NK-92 (cell line): ENCODE measurements around the gene SRPX.

Experiments
- DNase-seq: peaks from one replicate; lab custom pipeline; 2025; ENCODE audit not compliant: unreplicated experiment; lab: John Stamatoyannopoulos, UW

The SRPX gene, protein sequence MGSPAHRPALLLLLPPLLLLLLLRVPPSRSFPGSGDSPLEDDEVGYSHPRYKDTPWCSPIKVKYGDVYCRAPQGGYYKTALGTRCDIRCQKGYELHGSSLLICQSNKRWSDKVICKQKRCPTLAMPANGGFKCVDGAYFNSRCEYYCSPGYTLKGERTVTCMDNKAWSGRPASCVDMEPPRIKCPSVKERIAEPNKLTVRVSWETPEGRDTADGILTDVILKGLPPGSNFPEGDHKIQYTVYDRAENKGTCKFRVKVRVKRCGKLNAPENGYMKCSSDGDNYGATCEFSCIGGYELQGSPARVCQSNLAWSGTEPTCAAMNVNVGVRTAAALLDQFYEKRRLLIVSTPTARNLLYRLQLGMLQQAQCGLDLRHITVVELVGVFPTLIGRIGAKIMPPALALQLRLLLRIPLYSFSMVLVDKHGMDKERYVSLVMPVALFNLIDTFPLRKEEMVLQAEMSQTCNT

DNA sequence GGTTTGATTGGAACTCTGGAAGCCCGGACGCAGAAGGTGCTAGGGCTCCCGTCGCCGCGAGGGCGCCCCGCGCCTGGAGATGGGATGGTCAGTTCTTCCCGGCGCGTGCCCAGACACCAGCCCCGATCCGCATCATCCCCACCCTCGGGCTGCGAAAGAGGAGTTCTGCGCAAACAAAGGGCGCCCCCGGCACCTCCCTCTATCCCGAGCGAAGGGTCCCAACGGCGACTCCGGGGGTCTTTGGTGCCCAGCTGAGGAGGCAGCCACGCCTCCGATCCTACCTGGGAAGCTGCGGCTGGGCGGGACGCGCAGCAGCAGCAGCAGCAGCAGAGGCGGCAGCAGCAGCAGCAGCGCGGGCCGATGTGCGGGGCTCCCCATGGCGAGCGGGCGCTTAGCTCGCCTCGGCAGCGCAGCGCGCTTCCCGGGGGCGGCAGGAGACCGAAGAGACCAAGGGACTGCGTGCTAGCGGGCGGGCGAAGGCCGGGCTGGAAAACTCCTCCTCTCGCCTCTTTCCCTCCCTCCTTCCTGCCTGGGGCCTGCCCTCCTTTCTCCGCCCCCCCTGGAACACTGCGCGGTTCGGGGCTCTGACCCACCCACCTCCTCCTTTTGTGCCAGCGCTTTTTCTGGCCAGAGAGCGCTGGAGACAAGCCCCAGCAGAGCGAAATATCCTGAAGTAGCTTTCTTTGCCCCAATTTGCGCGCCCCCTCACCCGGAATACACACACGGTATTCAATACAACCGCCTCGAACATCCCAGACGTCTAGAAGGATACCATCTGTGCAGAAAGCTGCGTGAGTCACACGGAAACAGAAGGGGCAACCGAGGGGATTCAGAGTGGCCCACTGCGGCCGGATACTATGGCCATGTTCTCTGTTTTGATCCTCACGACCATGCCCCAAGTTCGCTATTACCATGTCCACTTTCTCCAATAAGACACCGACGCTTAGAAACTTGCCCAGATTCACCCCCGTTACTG, at the start of gene SRPX:
Gene SRPX, minus strand, starts transcription at position 457 of the 976 bp plus-strand sequence. Its CDS starts 79 bp downstream, at position 378.
- DNase-seq = no peak

DNA sequence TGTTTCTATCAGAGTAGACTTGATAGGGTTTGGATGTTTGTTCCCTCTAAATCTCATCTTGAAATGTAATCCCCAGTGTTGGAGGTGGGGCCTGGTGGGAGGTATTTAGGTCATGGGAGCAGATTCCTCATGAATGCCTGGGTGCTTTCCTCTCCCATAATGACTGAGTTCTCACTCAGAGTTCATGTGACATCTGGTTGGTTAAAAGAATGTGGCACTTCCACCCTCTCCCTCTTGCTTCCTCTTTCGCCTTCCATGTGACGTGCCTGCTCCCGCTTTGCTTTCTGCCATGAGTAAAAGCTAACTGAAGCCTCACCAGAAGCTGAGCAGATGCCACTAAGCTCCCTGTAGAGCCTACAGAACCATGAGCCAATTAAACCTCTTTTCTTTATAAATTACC, 47.3 kb upstream of the SRPX start:
- DNase-seq = no peak

DNA sequence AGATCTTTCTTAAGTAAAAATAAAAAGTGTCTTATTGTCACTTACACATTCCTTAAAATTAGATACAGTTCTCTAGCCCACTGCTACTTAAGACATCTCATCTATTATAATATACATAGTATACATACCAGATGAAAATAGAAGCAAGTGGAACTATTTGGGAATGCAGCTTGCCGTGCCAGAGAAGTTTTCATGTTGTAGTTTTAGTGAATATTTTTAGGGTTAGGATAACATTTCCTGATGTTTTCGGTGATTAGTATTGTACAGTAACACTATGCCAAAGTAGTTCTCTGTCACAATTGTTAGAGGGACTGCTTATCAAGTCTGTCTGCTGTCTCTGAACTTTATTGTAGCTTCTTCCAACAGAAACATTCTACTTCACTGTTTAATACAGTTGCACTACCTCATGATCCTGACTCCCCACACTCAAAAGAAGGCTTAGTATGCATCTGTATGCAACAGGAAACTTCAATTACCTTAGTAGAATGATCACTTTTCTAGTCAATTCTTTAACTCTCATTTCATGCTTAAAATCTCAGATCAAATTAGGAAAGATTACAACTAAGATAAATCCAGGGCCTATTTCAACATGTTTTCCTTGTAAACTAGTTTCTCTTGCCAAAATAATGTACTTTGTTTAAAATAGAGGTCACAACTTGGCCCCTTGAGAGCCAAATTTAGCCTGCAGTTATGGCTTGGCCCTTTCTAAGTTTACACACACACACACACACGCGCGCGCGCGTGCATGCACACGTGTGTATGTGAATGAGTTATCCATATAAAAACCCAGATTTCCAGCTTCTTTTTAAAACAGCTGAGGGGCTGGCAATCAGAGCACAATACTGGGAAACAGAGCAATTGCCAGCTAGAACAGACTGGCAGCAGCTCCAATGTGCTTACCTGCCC, 42.3 kb upstream of the SRPX start:
- no peak for DNase-seq

DNA sequence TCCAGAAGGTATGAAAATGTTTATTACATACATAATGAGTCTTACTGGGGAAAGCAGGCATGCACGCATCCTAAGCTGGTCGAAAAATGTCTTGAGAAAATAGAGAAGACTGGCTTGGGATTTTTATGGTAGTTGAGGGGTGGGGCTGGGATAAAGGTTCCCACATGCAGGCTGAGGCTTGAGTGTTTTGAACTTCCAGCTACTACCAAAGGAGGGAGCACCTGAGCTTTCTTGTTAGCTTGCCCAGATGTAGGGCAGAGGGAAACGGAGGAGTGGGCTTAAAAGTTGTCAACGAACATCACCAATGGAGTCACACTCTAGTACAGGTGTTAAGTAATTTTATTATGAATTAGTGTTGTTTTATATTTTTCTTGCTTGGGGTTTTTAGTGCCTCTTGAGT, 39.6 kb upstream of the SRPX start:
- no peak for DNase-seq

DNA sequence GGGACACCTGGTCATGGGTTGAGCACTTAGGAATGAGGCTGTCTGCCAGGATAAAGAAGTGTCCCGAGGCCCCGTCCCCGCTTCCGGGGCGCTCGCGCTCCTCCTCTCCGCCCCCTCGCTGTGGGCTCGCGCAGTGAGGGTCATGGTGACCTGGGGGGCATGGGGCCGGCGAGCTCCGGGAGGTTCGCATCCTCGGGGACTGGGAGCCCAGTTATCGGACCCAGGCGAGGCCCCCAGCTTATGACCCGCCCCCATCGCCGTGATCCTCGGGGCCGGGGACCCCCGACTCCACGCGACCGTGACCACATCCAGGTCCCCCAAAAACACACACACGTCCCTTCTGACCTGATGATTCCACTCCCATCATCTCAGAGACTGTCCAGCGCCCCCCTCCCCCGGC, 35.3 kb upstream of the SRPX start:
- no peak for DNase-seq

DNA sequence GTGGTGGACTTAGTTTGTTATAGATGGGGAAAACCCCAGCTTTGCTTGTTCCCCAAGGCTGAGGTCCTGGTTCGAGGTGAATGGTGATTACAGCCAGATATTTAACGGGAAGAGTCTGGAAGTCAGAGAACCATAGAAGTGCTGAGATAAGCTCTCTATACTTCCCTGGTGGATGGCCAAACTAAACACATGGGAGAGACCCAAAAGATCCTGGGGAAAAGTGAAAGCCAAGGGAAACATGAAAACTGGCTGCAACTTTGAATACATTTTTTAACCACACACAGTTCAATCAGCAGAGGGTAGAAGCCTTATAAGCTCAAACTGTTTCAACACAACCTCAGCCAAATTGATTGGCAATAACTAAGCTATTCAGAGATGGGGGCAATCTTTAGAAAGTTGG, 29.3 kb upstream of the SRPX start:
- DNase-seq = no peak

DNA sequence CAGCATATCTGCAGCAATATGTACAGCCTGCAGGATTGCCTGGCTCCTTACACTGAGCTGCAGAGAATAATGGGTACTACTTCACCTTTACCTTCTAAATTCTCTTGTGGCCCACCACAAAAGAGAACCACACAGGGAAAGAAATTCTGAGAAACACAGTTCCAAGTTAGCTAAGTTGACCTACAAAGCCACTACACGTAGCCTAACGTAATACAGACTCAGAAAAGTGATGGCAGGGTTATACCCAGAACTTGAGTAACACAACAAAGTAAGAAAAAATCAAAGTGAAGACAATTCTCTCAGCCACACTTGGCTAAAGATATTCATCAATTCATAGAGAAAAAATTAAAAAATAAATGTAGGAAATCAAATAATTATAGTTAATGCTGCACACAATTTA, 26.4 kb upstream of the SRPX start:
- DNase-seq = no peak

DNA sequence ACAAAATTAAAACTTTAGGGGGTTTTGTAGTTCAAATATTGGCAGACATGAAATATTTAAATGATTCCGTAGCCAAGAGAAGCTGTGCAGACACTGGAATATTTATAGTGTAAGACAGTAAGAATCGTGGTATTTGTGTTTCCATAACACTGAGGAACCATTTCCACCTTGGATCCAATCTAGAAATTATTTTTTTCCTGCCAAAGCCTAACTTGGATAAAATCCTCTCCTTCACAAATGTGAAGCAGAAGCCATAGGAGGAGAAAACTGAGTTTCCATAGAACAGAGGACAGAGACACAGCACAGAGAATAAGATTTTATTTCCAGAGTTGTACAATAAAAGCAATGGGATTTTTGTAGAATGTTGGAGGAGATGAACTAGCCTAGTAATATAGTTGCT, 19.9 kb upstream of the SRPX start:
- no peak for DNase-seq

DNA sequence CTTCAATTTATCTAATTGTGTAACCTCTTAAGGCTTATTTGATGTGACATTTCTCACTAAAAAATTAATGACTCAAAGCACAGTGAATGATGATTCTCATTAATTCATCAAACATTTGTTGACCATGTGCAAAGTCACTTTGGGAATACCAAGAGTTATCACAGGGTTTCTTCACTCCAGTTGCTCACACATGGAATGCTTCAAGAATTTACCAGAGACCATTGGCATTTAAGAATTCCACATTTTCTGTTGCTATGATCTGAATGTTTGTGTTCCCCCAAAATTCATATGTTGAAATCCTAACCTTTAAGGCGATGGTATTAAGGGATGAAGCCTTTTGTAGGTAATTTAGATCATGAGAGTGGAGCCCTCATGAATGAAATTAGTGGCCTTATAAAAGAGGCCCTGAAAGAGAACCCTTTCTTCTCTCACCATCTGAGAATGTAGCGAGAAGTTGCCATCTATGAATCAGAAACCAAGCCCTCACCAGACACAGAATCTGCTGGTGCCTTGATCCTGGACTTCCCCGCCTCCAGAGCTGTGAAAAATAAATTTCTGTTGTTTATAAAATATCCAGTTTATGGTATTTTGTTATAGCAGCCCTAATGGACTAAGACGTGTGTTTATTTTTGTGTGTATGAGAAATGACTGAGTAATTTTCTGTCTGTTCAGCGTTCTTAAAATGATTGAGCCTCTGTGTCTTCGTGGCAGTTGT, 16.4 kb upstream of the SRPX start:
- DNase-seq = no peak

DNA sequence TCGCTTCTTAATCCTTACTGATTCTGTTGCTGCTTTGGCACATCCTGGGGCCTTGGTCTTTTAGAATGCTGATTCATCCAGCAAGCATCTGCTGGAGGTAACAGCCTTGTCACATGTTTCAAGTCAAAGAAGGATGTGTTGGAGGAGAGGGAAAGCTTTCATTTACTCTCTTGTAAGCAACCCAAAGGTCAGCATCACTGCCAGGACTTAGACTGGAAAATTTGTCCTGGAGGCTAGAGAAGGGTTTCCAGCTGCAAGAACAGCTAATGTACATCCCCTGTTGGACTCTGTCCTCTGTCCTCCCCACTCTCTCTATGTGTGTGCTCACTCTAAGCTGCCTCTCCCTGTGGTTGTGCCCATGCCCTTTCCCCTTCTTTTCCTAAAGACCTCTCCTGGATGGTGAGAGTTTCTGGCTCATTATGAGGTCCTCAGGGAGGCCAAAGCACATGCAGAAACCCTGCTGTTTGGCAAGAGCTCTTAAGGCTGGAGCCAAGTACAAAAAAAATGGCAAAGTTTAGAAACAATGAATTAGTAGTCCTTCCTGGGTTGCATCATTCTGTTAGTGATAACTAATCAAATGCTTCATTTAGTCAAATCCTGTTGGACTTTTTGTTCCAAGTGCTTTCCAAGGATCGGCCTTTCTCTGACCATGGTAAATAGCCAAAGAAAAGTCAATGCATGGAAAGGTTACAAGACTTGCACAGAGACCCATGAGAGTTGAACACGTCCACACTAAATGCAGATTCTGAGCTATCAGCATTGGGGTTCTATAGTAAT, 13.4 kb upstream of the SRPX start:
- DNase-seq = no peak

DNA sequence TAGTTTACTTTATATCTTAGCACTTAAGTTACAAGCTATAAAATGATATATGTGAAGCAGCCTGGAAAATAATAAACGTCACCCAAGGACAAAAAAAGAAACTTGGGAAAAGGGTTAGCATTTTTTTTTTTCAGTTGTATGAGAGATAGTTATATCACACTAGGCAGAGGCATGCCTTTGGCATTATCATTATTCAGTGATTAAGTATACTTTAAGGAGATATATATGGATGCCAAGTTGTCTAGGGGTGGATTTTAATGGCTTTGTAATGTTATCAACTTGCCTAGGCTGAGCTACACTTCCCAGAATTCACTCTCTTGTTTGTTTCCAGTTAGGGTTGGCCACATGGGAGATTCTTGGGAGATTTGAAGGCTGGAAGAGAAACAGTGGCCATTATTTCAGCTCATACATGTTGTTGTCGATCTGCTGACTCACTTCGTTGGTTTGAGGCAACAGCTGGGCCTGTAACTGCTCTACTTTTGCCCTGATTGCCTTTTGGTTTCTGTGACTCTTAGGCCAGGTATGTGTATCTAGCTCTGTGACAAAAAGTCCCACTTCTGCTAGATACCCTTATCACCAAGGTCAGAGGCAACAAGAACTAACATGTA, 11.5 kb upstream of the SRPX start:
- DNase-seq = no peak

DNA sequence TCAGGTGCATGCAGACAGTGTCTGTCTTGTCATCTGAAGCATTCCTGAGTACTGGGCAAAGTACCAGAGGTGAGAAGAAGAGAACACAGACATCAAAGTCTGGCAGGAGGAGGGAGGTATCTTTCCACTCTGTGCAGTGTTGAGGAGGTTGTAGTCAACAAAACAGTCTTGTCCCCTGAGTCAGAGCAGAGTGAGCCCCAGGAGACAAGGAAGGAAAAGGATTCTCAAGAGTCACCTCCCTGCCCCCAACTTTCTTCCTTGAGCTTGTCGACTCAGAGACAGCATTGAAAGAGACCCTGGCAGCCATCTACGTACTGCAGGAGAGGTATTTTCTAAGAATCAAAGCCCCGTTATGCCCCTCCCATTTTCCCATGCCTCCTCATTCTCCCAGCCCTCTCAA, 4.4 kb upstream of the SRPX start:
- DNase-seq = no peak

DNA sequence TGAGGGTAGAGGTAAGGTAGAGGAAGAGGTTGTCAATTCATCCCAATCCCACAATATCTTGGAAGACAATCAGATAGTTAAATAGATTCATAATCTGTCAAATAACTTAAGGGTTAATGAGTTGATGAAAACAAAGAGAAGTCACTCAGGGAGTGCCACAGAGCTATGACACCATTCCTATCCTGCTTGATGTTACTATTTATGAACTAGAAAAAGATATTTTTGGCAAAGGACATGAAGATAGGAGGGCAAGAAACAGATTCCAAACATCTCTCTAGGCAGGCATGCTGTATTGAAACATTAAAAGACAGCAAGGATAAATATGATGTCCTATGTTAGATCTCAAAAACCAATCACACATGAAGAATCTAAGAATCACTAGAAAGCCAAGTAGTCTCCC, 3.5 kb upstream of the SRPX start:
- DNase-seq = no peak

DNA sequence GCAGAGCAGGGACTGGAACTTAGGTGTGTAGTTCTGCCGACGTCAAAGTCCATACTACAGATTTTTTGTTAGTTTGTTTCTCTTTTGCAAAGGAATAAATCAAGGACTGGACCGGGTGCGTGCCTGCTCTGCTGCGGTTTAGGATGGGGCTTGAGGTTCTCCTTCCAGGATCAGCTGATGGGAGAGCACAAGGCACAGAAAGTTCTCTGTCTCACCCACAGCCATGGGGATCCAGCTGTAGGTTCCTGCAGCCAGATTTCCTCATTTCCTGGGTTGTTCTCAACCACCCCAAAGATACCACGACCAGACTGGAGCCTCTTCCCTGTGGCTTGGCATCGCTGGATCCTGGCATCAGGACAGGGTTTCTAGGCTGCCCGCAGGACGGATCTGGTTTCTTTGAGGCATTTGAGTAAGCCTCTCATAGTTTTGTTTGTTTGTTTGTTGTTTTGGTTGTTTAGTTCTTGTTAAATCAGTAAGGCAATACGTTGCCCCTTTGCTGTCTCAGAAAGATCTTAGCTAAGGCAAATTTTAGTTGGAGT, 789 bp upstream of the SRPX start:
- no peak for DNase-seq

DNA sequence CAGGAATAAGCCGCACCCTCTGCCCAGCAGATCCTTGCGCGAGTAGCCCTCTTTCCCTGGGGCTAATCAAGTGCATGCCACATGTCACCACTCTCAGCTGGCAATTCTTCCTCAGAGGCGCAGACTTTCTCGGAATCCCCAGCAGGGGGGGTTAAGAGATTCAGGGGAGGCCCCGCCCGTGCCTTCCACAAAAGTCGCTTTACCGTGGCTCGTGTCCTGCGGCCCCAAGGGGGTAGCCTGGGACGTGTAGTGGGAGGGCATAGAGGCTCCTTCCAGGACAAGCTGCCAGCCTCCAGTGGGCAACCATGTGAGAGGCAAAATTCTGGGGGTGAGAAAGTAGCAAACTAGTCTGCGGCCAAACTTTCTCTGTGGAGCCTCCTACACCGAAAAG, 652 bp downstream of the SRPX start:
- no peak for DNase-seq

DNA sequence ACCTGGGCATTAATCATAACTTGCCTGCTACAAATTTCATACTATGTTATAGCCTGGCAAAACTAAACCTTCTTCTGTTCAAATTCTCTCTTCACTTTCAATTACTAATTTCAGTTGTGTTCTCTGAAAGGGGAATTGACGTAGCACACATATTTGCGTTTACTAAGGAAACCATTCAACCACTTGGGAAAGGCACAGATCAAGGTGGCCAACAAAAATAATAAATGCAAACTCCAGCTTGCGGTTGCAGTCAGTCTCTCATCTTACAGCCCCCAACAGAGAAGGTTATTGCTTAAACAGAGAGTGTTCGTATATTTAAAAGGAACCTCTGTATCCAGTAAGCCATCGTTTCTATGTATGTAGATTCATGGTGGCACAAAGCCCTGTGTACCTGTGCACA, 4.0 kb downstream of the SRPX start:
- DNase-seq = no peak

DNA sequence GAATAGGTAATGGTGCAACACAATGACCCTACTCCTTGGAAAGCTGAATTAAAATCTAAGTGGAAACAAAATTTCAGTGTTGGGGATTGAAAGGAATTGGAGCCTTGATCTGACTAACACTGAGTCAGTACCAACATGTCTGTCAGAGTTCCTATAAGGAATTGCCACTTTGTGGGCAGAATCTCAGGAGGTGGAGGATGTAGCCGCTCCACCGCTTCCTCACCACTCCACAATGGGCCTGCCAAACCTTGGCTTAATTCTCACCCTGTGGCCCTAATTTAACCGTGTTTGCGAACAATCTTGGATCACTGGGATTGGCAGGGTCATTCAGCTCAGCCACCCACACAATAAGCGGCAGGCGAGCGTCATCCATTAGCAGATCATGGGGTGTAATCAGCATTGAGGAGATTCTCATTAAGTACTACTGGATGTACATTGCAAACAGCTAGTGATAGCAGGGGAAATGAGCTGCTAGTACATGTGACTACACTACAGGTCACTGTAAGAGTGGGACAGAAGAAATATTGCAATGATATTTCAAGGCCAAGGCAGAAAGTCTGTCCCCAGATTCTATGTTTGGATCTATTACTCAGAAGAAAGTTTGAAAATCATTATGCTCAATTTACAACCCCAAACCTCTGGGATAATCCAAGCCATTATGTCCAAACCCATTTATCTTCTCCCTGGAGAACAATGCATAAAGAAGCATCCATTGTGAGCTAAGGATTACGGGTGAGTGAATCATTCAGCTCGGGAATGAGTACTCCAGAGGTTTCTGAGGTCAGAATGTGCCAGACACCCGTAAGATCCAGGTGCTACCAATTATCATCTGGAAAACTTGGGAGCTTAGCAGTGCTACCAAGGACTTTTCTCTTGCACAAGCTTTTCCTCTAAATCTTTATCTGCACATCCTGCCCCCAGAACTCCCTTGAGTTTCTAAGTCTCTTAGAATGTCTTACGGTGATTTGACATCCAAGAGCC, 5.8 kb downstream of the SRPX start:
- no peak for DNase-seq

DNA sequence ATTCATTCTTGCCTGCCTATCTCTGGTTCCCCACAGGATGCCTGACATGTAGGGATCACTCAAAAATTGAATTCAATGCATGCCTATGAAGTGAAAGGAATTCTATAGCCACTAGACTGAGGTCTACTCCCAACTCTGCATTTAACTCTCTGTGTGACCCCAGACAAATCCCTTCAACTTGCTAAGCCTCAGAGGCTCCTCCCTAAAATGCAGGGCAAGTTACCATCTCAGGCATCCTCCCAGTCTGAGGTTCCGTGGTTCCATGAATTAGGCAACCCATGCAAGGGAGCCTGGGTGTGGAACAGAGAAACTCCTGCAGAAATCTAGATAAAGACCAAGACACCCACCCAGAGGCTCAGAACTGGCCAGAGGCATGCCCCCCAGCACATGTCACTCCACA, 6.6 kb downstream of the SRPX start:
- no peak for DNase-seq
